Astrocyte (in vitro differentiated cells and primary cell): Measurements from ENCODE around the gene SEH1L.

Experiments used
- CTCF ChIP-seq: IDR thresholded peaks from 2 replicates; pipeline ENCODE4 v1.5.1; 2011; ENCODE audit warnings: low read depth, mild to moderate bottlenecking, inconsistent platforms, low read length, moderate library complexity; ENCODE audit not compliant: insufficient read depth
- EZH2 ChIP-seq: IDR thresholded peaks from 2 replicates; pipeline ENCODE4 v1.6.1; 2012; ENCODE audit warnings: mild to moderate bottlenecking, low read length, inconsistent platforms; ENCODE audit not compliant: insufficient read depth

- TF ChIP-seq CTCF (no peak), EZH2 (no peak)
Measured at GRCh38 chr18:12906773-12907172, 41.0 kb upstream of the SEH1L start.
